Activated CD8-positive, alpha-beta T cell treated with anti-CD3 and anti-CD28 coated beads for 36 hours (primary cell): ENCODE measurements around the gene SYT9. TPM values are rescaled to one million over a fixed set of nuclear protein-coding genes. Genes with fewer than 3 reads are reported as not detected.

Experiments
- ATAC-seq: fragments of 200-7000 bp; cut with Tn5 transposase; one replicate; pipeline ENCODE4 v1.10.0; 2021; ENCODE audit warnings: mild to moderate bottlenecking, moderate library complexity
- CTCF ChIA-PET: fragments of 350-600 bp; sonication (Branson Sonifier 250); formaldehyde crosslinking; loops from one replicate; lab custom pipeline; 2021; ENCODE audit warnings: antibody characterized with exemption; lab: Charles Lee
- POLR2A ChIA-PET: fragments of 350-600 bp; sonication (Branson Sonifier 250); formaldehyde crosslinking; loops from one replicate; lab custom pipeline; 2021; ENCODE audit warnings: antibody characterized with exemption; lab: Charles Lee
- DNase-seq: peaks from one replicate; pipeline ENCODE4 v3.0.0-alpha.2; 2020
- H3K27ac Mint-ChIP-seq: one replicate; pipeline ENCODE4 v1.8.0; 2021; ENCODE audit warnings: mild to moderate bottlenecking, mixed read lengths
- H3K27me3 Mint-ChIP-seq: one replicate; pipeline ENCODE4 v1.8.0; 2021; ENCODE audit warnings: mixed read lengths
- H3K36me3 Mint-ChIP-seq: one replicate; pipeline ENCODE4 v1.8.0; 2021; ENCODE audit warnings: low read depth, mixed read lengths
- H3K4me1 Mint-ChIP-seq: one replicate; pipeline ENCODE4 v1.8.0; 2021; ENCODE audit warnings: low read depth, mixed read lengths
- H3K4me3 Mint-ChIP-seq: one replicate; pipeline ENCODE4 v1.8.0; 2021; ENCODE audit warnings: mild to moderate bottlenecking, moderate library complexity, mixed read lengths
- H3K9me3 Mint-ChIP-seq: one replicate; pipeline ENCODE4 v1.8.0; 2021; ENCODE audit warnings: mixed read lengths
- intact Hi-C: fragments of 100-400 bp; cut with micrococcal nuclease; formaldehyde crosslinking; loops from one replicate; pipeline ENCODE4 v1.10.0; 2022
- total RNA-seq, 2 experiments: library from RNA; stranded (reverse); gene quantifications; one replicate each; pipeline ENCODE4 v1.2.3, GENCODE V29; 2021
- TF ChIP-seq, protein P1 (sequence below): fragments of 200-600 bp; IDR thresholded peaks from one replicate; pipeline ENCODE4 v1.8.0; 2022; ENCODE audit warnings: antibody characterized with exemption, mild to moderate bottlenecking

The SYT9 gene
- total RNA-seq, 2 experiments from 2014 or later = not detected

DNA sequence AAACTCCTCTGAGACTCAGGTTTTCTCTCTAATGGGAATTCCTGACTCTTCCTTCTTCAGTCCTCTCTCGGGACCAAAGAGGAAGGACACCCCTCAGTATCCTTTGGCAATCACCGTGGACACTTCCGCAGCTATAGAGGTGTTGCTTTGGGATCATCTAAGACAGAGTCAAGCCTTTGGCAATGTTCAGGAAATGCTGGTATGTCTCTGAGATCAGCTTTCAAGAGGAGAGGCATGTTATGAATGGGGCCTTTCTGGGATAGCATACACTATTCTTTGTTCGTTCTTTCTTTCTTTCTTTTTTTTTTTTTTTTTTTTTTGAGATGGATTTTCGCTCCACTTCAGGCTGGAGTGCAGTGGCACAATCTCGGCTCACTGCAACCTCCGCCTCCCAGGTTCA, 219.4 kb downstream of the SYT9 start:
- ATAC-seq = no peak
- ChIA-PET POLR2A (no interaction called here), CTCF (interaction anchor here (1.3 kb wide), 1 partner anchor 15 kb away, joined by 3 read pairs; the partner anchor contains the start of gene OLFML1)
- H3K9me3 Mint-ChIP-seq = no peaks in the 10 kb centered on the region
- intact Hi-C loops = no loop called here
- no peaks in the 10 kb centered on the region for H3K27me3 Mint-ChIP-seq
- TF ChIP-seq, protein P1, sequence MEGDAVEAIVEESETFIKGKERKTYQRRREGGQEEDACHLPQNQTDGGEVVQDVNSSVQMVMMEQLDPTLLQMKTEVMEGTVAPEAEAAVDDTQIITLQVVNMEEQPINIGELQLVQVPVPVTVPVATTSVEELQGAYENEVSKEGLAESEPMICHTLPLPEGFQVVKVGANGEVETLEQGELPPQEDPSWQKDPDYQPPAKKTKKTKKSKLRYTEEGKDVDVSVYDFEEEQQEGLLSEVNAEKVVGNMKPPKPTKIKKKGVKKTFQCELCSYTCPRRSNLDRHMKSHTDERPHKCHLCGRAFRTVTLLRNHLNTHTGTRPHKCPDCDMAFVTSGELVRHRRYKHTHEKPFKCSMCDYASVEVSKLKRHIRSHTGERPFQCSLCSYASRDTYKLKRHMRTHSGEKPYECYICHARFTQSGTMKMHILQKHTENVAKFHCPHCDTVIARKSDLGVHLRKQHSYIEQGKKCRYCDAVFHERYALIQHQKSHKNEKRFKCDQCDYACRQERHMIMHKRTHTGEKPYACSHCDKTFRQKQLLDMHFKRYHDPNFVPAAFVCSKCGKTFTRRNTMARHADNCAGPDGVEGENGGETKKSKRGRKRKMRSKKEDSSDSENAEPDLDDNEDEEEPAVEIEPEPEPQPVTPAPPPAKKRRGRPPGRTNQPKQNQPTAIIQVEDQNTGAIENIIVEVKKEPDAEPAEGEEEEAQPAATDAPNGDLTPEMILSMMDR = no peak
- no peak overlapping the region for H3K4me3 Mint-ChIP-seq
- H3K36me3 Mint-ChIP-seq = no peaks in the 10 kb centered on the region
- no peak overlapping the region for H3K27ac Mint-ChIP-seq
- peaks cover 7% of the 10 kb centered on the region for H3K4me1 Mint-ChIP-seq
- DNase-seq = no peak

GRCh38 chr11:7473717-7474116, 222.0 kb downstream of the SYT9 start:
- TF ChIP-seq, protein P1 = no peak
- DNase-seq (no peak), ATAC-seq (peak; percentile 42)
- intact Hi-C loops = no loop called here
- Mint-ChIP-seq H3K36me3 (no peaks in the 10 kb centered on the region), H3K4me3 (no peak overlapping the region), H3K9me3 (no peaks in the 10 kb centered on the region), H3K4me1 (no peaks in the 10 kb centered on the region), H3K27me3 (no peaks in the 10 kb centered on the region), H3K27ac (no peak overlapping the region)
- ChIA-PET POLR2A (no interaction called here), CTCF (interaction anchor here (1.3 kb wide), 1 partner anchor 375 kb away, joined by 3 read pairs; no protein-coding TSS in a partner anchor)

- H3K27me3 Mint-ChIP-seq = no peaks in the 10 kb centered on the region
- TF ChIP-seq, protein P1 = no peak
- no peak for DNase-seq
- H3K4me3 Mint-ChIP-seq = no peak overlapping the region
- H3K9me3 Mint-ChIP-seq = no peaks in the 10 kb centered on the region
- intact Hi-C loops = no loop called here
- H3K36me3 Mint-ChIP-seq = no peaks in the 10 kb centered on the region
- CTCF ChIA-PET = no interaction called here
- H3K4me1 Mint-ChIP-seq = no peaks in the 10 kb centered on the region
- no peak overlapping the region for H3K27ac Mint-ChIP-seq
- ATAC-seq = no peak
- POLR2A ChIA-PET = no interaction called here
These were observed 228.4 kb downstream of the SYT9 start for GRCh38 chr11:7480113-7480512.

DNA sequence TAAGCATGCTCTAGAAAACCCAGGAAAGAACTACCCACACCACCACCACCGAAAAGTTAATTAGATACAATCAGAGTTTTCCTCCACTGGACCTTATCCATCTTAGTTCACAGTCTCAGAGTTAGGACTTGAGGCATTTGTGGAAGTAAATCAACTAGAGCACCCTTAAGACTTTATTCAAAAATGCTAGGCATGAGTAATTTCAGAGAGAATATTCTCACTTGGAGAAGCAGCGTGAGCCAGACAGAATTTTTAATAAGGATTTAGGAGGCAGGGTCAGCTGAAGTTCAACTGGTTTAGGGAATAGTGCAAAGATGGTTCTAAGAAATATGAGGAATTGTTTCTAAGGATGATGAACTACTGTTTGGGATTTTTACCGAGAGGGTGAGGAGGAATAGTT, 232.4 kb downstream of the SYT9 start:
- no peaks in the 10 kb centered on the region for H3K9me3 Mint-ChIP-seq
- no peaks in the 10 kb centered on the region for H3K27me3 Mint-ChIP-seq
- H3K4me3 Mint-ChIP-seq = no peak overlapping the region
- TF ChIP-seq, protein P1 = no peak
- ATAC-seq = no peak
- ChIA-PET POLR2A (no interaction called here), CTCF (no interaction called here)
- H3K27ac Mint-ChIP-seq = no peak overlapping the region
- intact Hi-C loops = no loop called here
- no peaks in the 10 kb centered on the region for H3K36me3 Mint-ChIP-seq
- DNase-seq = no peak
- no peaks in the 10 kb centered on the region for H3K4me1 Mint-ChIP-seq

GRCh38 chr11:7484645-7485044, 232.9 kb downstream of the SYT9 start:
- H3K27me3 Mint-ChIP-seq = no peaks in the 10 kb centered on the region
- no peak overlapping the region for H3K4me3 Mint-ChIP-seq
- ATAC-seq (no peak), DNase-seq (no peak)
- ChIA-PET POLR2A (no interaction called here), CTCF (no interaction called here)
- no peak overlapping the region for H3K27ac Mint-ChIP-seq
- no peaks in the 10 kb centered on the region for H3K36me3 Mint-ChIP-seq
- no peaks in the 10 kb centered on the region for H3K9me3 Mint-ChIP-seq
- no peaks in the 10 kb centered on the region for H3K4me1 Mint-ChIP-seq
- TF ChIP-seq, protein P1 = no peak
- intact Hi-C loops = no loop called here
